WTC11 (cell line): Measurements from ENCODE around the gene VIT. TPM values are rescaled to one million over a fixed set of nuclear protein-coding genes. Genes with fewer than 3 reads are reported as not detected.

Experiments used
- ATAC-seq: fragments of 200-7000 bp; cut with Tn5 transposase; 2 replicates; pipeline ENCODE4 v1.10.0; 2021; ENCODE audit warnings: mild to moderate bottlenecking, moderate library complexity
- CTCF ChIA-PET: fragments of 300-600 bp; sonication (Branson Sonifier 250); formaldehyde crosslinking; loops from one replicate; lab custom pipeline; 2021; ENCODE audit warnings: antibody characterized with exemption; lab: Charles Lee
- POLR2A ChIA-PET: fragments of 350-600 bp; sonication (Branson Sonifier 250); formaldehyde crosslinking; loops from one replicate; lab custom pipeline; 2021; ENCODE audit warnings: antibody characterized with exemption; lab: Charles Lee
- DNase-seq: peaks from one replicate; pipeline ENCODE4 v3.0.0; 2021; ENCODE audit warnings: low spot score
- H3K27ac Mint-ChIP-seq: 2 replicates; pipeline ENCODE4 v1.8.0; 2021; ENCODE audit warnings: mixed read lengths
- H3K27me3 Mint-ChIP-seq: 2 replicates; pipeline ENCODE4 v1.8.0; 2021; ENCODE audit warnings: low read depth, mild to moderate bottlenecking, moderate library complexity, mixed read lengths
- H3K36me3 Mint-ChIP-seq: 2 replicates; pipeline ENCODE4 v1.8.0; 2021; ENCODE audit warnings: mixed read lengths
- H3K4me1 Mint-ChIP-seq: 2 replicates; pipeline ENCODE4 v1.8.0; 2022; ENCODE audit warnings: mixed read lengths
- H3K4me3 Mint-ChIP-seq: 2 replicates; pipeline ENCODE4 v1.8.0; 2021; ENCODE audit warnings: mild to moderate bottlenecking, moderate library complexity, mixed read lengths
- H3K9me3 Mint-ChIP-seq: 2 replicates; pipeline ENCODE4 v1.8.0; 2021; ENCODE audit warnings: mixed read lengths
- ARID4B ChIP-seq: sonication (generic); formaldehyde crosslinking; IDR thresholded peaks from 2 replicates; pipeline ENCODE4 v1.8.0; 2023; ENCODE audit warnings: missing genetic modification reagents, mild to moderate bottlenecking, borderline replicate concordance
- CBFB ChIP-seq: sonication (generic); formaldehyde crosslinking; IDR thresholded peaks from 2 replicates; pipeline ENCODE4 v1.8.1; 2022; ENCODE audit warnings: mild to moderate bottlenecking, low read depth, missing genetic modification reagents
- CREM ChIP-seq: sonication (generic); formaldehyde crosslinking; IDR thresholded peaks from 2 replicates; pipeline ENCODE4 v1.8.1; 2022; ENCODE audit warnings: mild to moderate bottlenecking, missing genetic modification reagents, moderate library complexity
- ELF4 ChIP-seq: sonication (generic); formaldehyde crosslinking; IDR thresholded peaks from 2 replicates; pipeline ENCODE4 v1.8.1; 2022; ENCODE audit warnings: low read depth, mild to moderate bottlenecking, moderate library complexity, missing genetic modification reagents
- EMX1 ChIP-seq: fragments of 250-450 bp; sonication (Bioruptor Pico); IDR thresholded peaks from 2 replicates; pipeline ENCODE4 v1.8.0; 2021; ENCODE audit warnings: mild to moderate bottlenecking
- ETV6 ChIP-seq: sonication (generic); formaldehyde crosslinking; IDR thresholded peaks from 2 replicates; pipeline ENCODE4 v1.8.1; 2022; ENCODE audit warnings: mild to moderate bottlenecking, missing genetic modification reagents
- GTF2I ChIP-seq: fragments of 250-450 bp; sonication (Bioruptor Pico); conservative IDR thresholded peaks from 2 replicates; pipeline ENCODE4 v1.4.0; 2021; ENCODE audit warnings: mild to moderate bottlenecking
- KAT7 ChIP-seq: sonication (generic); formaldehyde crosslinking; IDR thresholded peaks from 2 replicates; pipeline ENCODE4 v1.8.1; 2023; ENCODE audit warnings: missing genetic modification reagents, mild to moderate bottlenecking, borderline replicate concordance
- PRRX2 ChIP-seq: fragments of 250-450 bp; sonication (Bioruptor Pico); IDR thresholded peaks from 2 replicates; pipeline ENCODE4 v1.8.0; 2021; ENCODE audit warnings: mild to moderate bottlenecking
- ZNF317 ChIP-seq: sonication (generic); formaldehyde crosslinking; IDR thresholded peaks from 2 replicates; pipeline ENCODE4 v1.8.1; 2023; ENCODE audit warnings: low read depth, mild to moderate bottlenecking, moderate library complexity, missing genetic modification reagents, borderline replicate concordance
- ZNF396 ChIP-seq: fragments of 250-450 bp; sonication (Bioruptor Pico); IDR thresholded peaks from 2 replicates; pipeline ENCODE4 v1.8.0; 2021; ENCODE audit warnings: mild to moderate bottlenecking, moderate library complexity, borderline replicate concordance
- total RNA-seq: library from RNA; stranded (reverse); gene quantifications from 3 replicates; pipeline ENCODE4 v1.2.3, GENCODE V29; 2021
- TF ChIP-seq, protein P1 (sequence below): fragments of 250-450 bp; sonication (Bioruptor Pico); conservative IDR thresholded peaks from 2 replicates; pipeline ENCODE4 v1.9.0; 2021; ENCODE audit warnings: mild to moderate bottlenecking
- TF ChIP-seq, protein P2 (sequence below): sonication (generic); formaldehyde crosslinking; IDR thresholded peaks from 2 replicates; pipeline ENCODE4 v1.8.1; 2022; ENCODE audit warnings: low read depth, missing genetic modification reagents, borderline replicate concordance
- TF ChIP-seq, protein P3 (sequence below): sonication (generic); formaldehyde crosslinking; IDR thresholded peaks from 2 replicates; pipeline ENCODE4 v1.8.0; 2023; ENCODE audit warnings: missing genetic modification reagents

VIT gene
- total RNA-seq, 1 experiment from 2014 or later: 0.46 TPM

DNA sequence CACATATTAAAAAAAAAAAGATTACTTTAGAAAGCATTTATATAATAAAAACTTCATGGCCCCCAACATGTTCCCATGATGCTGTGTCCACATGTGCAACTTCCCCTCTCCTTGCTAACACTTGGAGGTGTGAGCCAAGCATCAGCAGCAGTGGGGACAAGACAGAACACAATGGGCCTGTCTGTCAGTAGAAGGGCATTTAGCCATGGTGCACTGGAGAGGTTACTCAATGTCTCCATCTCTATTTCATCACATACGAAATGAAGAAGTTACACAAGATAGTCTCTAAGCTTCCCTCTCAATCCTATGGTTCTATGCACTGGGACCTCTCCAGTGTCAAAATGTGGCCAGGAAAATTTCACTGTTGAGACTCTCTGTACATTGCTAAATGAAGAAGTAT is 2.5 kb downstream of the VIT start:
- H3K9me3 Mint-ChIP-seq: no peaks in the 10 kb centered on the region
- no peak for ATAC-seq

GRCh38 chr2:36700311-36700710 is 3.8 kb downstream of the VIT start:
- no peak overlapping the region for H3K4me3 Mint-ChIP-seq
- ChIA-PET CTCF (no interaction called here), POLR2A (no interaction called here)
- peaks cover 35% of the 10 kb centered on the region for H3K4me1 Mint-ChIP-seq
- no peak for TF ChIP-seq ARID4B (CRISPR knock-in tag)
- TF ChIP-seq EMX1: no peak
- no peak for TF ChIP-seq ZNF317 (CRISPR knock-in tag)
- TF ChIP-seq, protein P1, sequence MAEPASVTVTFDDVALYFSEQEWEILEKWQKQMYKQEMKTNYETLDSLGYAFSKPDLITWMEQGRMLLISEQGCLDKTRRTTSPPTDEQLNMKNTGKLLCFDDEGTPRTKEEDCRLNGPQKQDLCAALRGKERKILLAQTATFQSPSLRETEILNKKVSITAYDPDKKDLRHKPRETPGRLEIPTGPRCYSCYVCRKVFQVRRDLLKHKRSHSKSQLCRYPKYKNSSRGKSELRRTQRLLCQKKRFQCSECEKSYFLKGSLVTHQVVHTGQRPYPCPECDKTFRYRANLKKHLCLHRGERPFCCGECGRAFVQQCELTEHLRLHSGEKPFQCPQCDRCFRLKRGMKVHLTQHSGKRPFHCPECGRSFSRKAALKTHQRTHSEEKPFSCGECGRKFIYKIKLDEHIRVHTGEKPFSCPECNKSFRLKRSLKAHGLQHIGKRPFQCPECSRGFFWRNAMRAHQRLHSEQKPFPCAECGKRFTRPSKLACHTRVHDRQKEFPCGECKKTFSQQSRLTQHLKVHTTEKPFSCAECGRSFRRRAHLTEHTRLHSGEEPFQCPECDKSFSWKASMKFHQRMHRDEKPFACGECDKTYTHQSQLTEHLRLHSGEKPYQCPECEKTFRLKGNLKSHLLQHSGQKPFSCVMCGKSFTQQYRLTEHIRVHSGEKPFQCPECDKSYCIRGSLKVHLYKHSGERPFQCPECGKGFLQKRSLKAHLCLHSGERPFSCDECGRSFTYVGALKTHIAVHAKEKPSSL (CRISPR knock-in tag): no peak
- TF ChIP-seq ZNF396 (CRISPR knock-in tag): no peak
- TF ChIP-seq, protein P2, sequence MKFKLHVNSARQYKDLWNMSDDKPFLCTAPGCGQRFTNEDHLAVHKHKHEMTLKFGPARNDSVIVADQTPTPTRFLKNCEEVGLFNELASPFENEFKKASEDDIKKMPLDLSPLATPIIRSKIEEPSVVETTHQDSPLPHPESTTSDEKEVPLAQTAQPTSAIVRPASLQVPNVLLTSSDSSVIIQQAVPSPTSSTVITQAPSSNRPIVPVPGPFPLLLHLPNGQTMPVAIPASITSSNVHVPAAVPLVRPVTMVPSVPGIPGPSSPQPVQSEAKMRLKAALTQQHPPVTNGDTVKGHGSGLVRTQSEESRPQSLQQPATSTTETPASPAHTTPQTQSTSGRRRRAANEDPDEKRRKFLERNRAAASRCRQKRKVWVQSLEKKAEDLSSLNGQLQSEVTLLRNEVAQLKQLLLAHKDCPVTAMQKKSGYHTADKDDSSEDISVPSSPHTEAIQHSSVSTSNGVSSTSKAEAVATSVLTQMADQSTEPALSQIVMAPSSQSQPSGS (CRISPR knock-in tag): no peak
- H3K27me3 Mint-ChIP-seq: no peaks in the 10 kb centered on the region
- H3K9me3 Mint-ChIP-seq: no peaks in the 10 kb centered on the region
- DNase-seq: no peak
- H3K36me3 Mint-ChIP-seq: no peaks in the 10 kb centered on the region
- ATAC-seq: no peak
- H3K27ac Mint-ChIP-seq: no peak overlapping the region

More for the DNA sequence above, 2.5 kb downstream of the VIT start:
- Mint-ChIP-seq H3K36me3 (no peaks in the 10 kb centered on the region), H3K27me3 (no peaks in the 10 kb centered on the region), H3K4me3 (no peak overlapping the region), H3K27ac (no peak overlapping the region), H3K4me1 (peaks cover 35% of the 10 kb centered on the region)
- POLR2A ChIA-PET: no interaction called here
- no peak for DNase-seq
- TF ChIP-seq ARID4B (CRISPR knock-in tag): no peak
- no peak for TF ChIP-seq PRRX2 (CRISPR knock-in tag)
- no peak for TF ChIP-seq CBFB (CRISPR knock-in tag)
- no peak for TF ChIP-seq KAT7 (CRISPR knock-in tag)
- no peak for TF ChIP-seq GTF2I
- TF ChIP-seq, protein P3, sequence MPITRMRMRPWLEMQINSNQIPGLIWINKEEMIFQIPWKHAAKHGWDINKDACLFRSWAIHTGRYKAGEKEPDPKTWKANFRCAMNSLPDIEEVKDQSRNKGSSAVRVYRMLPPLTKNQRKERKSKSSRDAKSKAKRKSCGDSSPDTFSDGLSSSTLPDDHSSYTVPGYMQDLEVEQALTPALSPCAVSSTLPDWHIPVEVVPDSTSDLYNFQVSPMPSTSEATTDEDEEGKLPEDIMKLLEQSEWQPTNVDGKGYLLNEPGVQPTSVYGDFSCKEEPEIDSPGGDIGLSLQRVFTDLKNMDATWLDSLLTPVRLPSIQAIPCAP: no peak
- TF ChIP-seq CREM: no peak
- no peak for TF ChIP-seq ELF4 (CRISPR knock-in tag)
- TF ChIP-seq ETV6 (CRISPR knock-in tag): no peak
- CTCF ChIA-PET: interaction anchor here (4.1 to 4.8 kb wide), 2 partner anchors 72 to 87 kb away, joined by 15 to 29 read pairs; no protein-coding TSS in a partner anchor
